H9 (cell line): Measurements from ENCODE around the gene DNAH5. TPM values are rescaled to one million over a fixed set of nuclear protein-coding genes. Genes with fewer than 3 reads are reported as not detected.

Experiments used
- DNase-seq: peaks from one replicate; pipeline ENCODE4 v3.0.0-alpha.2; 2017
- H2AFZ ChIP-seq: one replicate; pipeline ENCODE4 v1.6.1; 2013; ENCODE audit warnings: mild to moderate bottlenecking, low read length, control low read depth, moderate library complexity
- H2AK5ac ChIP-seq: 2 replicates; pipeline ENCODE4 v1.6.1; 2013; ENCODE audit warnings: low read length, control low read depth, mixed read lengths; ENCODE audit not compliant: insufficient read length
- H2BK120ac ChIP-seq: one replicate; pipeline ENCODE4 v1.6.1; 2013; ENCODE audit warnings: low read depth, mild to moderate bottlenecking, low read length, control low read depth, inconsistent platforms; ENCODE audit not compliant: poor library complexity, severe bottlenecking
- H2BK12ac ChIP-seq: 2 replicates; pipeline ENCODE4 v1.6.1; 2013; ENCODE audit warnings: low read length, control low read depth, mixed read lengths, low read depth; ENCODE audit not compliant: insufficient read length
- H2BK15ac ChIP-seq: 2 replicates; pipeline ENCODE4 v1.6.1; 2013; ENCODE audit warnings: low read depth, low read length, control low read depth
- H2BK20ac ChIP-seq: one replicate; pipeline ENCODE4 v1.6.1; 2013; ENCODE audit warnings: low read depth, mild to moderate bottlenecking, low read length, control low read depth, inconsistent platforms; ENCODE audit not compliant: poor library complexity, severe bottlenecking
- H2BK5ac ChIP-seq: 2 replicates; pipeline ENCODE4 v1.6.1; 2013; ENCODE audit warnings: low read length, control low read depth, mixed read lengths; ENCODE audit not compliant: insufficient read length
- H3K14ac ChIP-seq: 2 replicates; pipeline ENCODE4 v1.6.1; 2013; ENCODE audit warnings: low read length, control low read depth; ENCODE audit not compliant: insufficient read depth
- H3K18ac ChIP-seq: 2 replicates; pipeline ENCODE4 v1.6.1; 2013; ENCODE audit warnings: low read depth, mild to moderate bottlenecking, mixed read lengths, low read length, control low read depth; ENCODE audit not compliant: insufficient read length
- H3K23ac ChIP-seq: 2 replicates; pipeline ENCODE4 v1.6.1; 2013; ENCODE audit warnings: low read length, control low read depth, mixed read lengths, low read depth; ENCODE audit not compliant: insufficient read length
- H3K23me2 ChIP-seq: 2 replicates; pipeline ENCODE4 v1.6.1; 2013; ENCODE audit warnings: low read depth, mild to moderate bottlenecking, mixed read lengths, low read length, control low read depth; ENCODE audit not compliant: insufficient read length, poor library complexity, severe bottlenecking
- H3K27ac ChIP-seq: 2 replicates; pipeline ENCODE4 v1.5.1; 2013; ENCODE audit warnings: low read length, control low read depth, mixed read lengths, low read depth; ENCODE audit not compliant: insufficient read length
- H3K27me3 ChIP-seq: 2 replicates; pipeline ENCODE4 v1.6.1; 2013; ENCODE audit warnings: low read length, control low read depth, inconsistent platforms; ENCODE audit not compliant: insufficient read depth
- H3K4ac ChIP-seq: 2 replicates; pipeline ENCODE4 v1.6.1; 2013; ENCODE audit warnings: low read depth, mild to moderate bottlenecking, control low read depth, inconsistent platforms, low read length, moderate library complexity
- H3K4me1 ChIP-seq: 2 replicates; pipeline ENCODE4 v1.6.1; 2013; ENCODE audit warnings: low read length, control low read depth, inconsistent platforms; ENCODE audit not compliant: insufficient read depth
- H3K4me2 ChIP-seq: 2 replicates; pipeline ENCODE4 v1.6.1; 2013; ENCODE audit warnings: low read length, control low read depth, mixed read lengths; ENCODE audit not compliant: insufficient read length, insufficient read depth
- H3K56ac ChIP-seq: 2 replicates; pipeline ENCODE4 v1.6.1; 2013; ENCODE audit warnings: low read depth, mild to moderate bottlenecking, mixed read lengths, low read length, control low read depth; ENCODE audit not compliant: insufficient read length
- H3K79me1 ChIP-seq: 2 replicates; pipeline ENCODE4 v1.6.1; 2013; ENCODE audit warnings: low read depth, mild to moderate bottlenecking, moderate library complexity, low read length, control low read depth, inconsistent platforms; ENCODE audit not compliant: insufficient read depth, poor library complexity, severe bottlenecking
- H3K79me2 ChIP-seq: 2 replicates; pipeline ENCODE4 v1.6.1; 2013; ENCODE audit warnings: low read length, control low read depth, inconsistent platforms; ENCODE audit not compliant: insufficient read depth
- H3K9ac ChIP-seq: 2 replicates; pipeline ENCODE4 v1.6.1; 2013; ENCODE audit warnings: low read length, control low read depth, mixed read lengths; ENCODE audit not compliant: insufficient read length; ENCODE audit errors: extremely low read depth
- H3K9me3 ChIP-seq: one replicate; pipeline ENCODE4 v1.6.1; 2013; ENCODE audit warnings: low read depth, low read length, inconsistent platforms; ENCODE audit not compliant: control insufficient read depth
- H3T11ph ChIP-seq: one replicate; pipeline ENCODE4 v1.6.1; 2013; ENCODE audit warnings: mild to moderate bottlenecking, low read length, control low read depth, inconsistent platforms
- H4K20me1 ChIP-seq: one replicate; pipeline ENCODE4 v1.6.1; 2013; ENCODE audit not compliant: control insufficient read depth, insufficient read length, insufficient read depth
- H4K5ac ChIP-seq: 2 replicates; pipeline ENCODE4 v1.6.1; 2013; ENCODE audit warnings: low read depth, mild to moderate bottlenecking, mixed read lengths, low read length, control low read depth; ENCODE audit not compliant: insufficient read length
- H4K8ac ChIP-seq: replicated peaks from 2 replicates; pipeline ENCODE4 v1.6.1; 2013; ENCODE audit warnings: low read length, control low read depth, mixed read lengths, low read depth; ENCODE audit not compliant: insufficient read length
- H4K91ac ChIP-seq: 2 replicates; pipeline ENCODE4 v1.6.1; 2013; ENCODE audit warnings: low read depth, mild to moderate bottlenecking, moderate library complexity, mixed read lengths, low read length, control low read depth; ENCODE audit not compliant: insufficient read length
- H3K27ac Mint-ChIP-seq, 3 experiments: 2 replicates in 2 of 3; 3 replicates in 1 of 3; pipeline ENCODE4 v1.8.0; 2020 to 2021; ENCODE audit warnings: mixed read lengths in 3 of 3, mild to moderate bottlenecking in 1 of 3, moderate library complexity in 1 of 3
- H3K27me3 Mint-ChIP-seq: 2 replicates; pipeline ENCODE4 v1.8.0; 2021; ENCODE audit warnings: low read depth, mild to moderate bottlenecking, moderate library complexity, mixed read lengths
- H3K36me3 Mint-ChIP-seq, 3 experiments: 2 replicates in 2 of 3; 3 replicates in 1 of 3; pipeline ENCODE4 v1.8.0; 2020 to 2021; ENCODE audit warnings: low read depth in 3 of 3, mixed read lengths in 3 of 3; ENCODE audit not compliant: insufficient read depth in 1 of 3
- H3K4me1 Mint-ChIP-seq, 2 experiments: 2 replicates each; pipeline ENCODE4 v1.8.0; 2020; ENCODE audit warnings: mixed read lengths in 2 of 2
- H3K4me3 Mint-ChIP-seq, 2 experiments: 2 replicates in 1 of 2; 3 replicates in 1 of 2; pipeline ENCODE4 v1.8.0; 2020 to 2021; ENCODE audit warnings: mild to moderate bottlenecking in 2 of 2, mixed read lengths in 2 of 2, moderate library complexity in 1 of 2
- H3K9me3 Mint-ChIP-seq, 2 experiments: 2 replicates in 1 of 2; 3 replicates in 1 of 2; pipeline ENCODE4 v1.8.0; 2020; ENCODE audit warnings: mild to moderate bottlenecking in 2 of 2, mixed read lengths in 2 of 2, moderate library complexity in 1 of 2
- CTCF ChIP-seq: fragments of 200-600 bp; sonication (generic); conservative IDR thresholded peaks from 3 replicates; pipeline ENCODE4 v1.8.0; 2021; ENCODE audit warnings: antibody characterized with exemption, mild to moderate bottlenecking
- WGBS: extraction: QIAGEN DNeasy Blood & Tissue Kit; methylation state at CpG from one replicate; pipeline ENCODE4 v1.1.7; 2013; ENCODE audit warnings: missing lambda C conversion rate, low lambda C conversion rate, mixed read lengths; ENCODE audit not compliant: insufficient read length; ENCODE audit errors: extremely low coverage; 5-methylcytosine and 5-hydroxymethylcytosine counted together
- total RNA-seq: library from RNA; stranded (reverse); gene quantifications from 2 replicates; pipeline ENCODE4 v1.2.1, GENCODE V29; 2021

The DNAH5 gene
- total RNA-seq, 1 experiment from 2014 or later: 0.50 TPM

DNA sequence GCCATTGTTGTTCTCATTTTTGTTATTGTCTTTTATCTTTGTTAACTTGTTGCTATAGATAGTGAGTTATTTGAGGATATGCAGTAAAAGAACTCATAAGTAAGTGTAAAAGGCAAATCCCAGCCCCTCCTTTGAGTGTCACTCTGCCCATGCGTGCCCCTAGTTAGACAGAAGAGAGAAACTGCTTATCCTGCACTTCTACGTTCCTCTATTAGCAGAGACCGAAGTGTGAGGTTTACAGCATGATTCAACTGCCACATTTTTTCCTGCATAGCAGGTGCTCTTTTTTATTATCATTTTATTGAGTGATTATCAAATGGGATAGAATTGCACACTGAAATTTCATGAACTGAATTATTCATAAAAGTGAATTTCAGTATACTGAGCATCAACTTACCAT is 12.0 kb upstream of the DNAH5 start:
- Histone ChIP-seq H3K79me1 (no peaks in the 10 kb centered on the region), H4K20me1 (no peaks in the 10 kb centered on the region), H3K27ac (no peak overlapping the region), H2BK15ac (no peak overlapping the region), H2AFZ (no peak overlapping the region), H2BK5ac (no peak overlapping the region), H3K56ac (no peak overlapping the region), H3K4ac (no peak overlapping the region), H3K23ac (no peak overlapping the region), H4K5ac (no peak overlapping the region), H3K9ac (no peak overlapping the region), H3K9me3 (no peaks in the 10 kb centered on the region), H3K79me2 (no peaks in the 10 kb centered on the region), H4K8ac (no peak overlapping the region), H2BK20ac (no peak overlapping the region), H4K91ac (no peak overlapping the region), H3K14ac (no peak overlapping the region), H3K4me1 (no peaks in the 10 kb centered on the region; the same call in 1 of the 2 replicates), H3K23me2 (no peaks in the 10 kb centered on the region), H3K27me3 (no peaks in the 10 kb centered on the region), H3T11ph (no peak overlapping the region), H3K18ac (no peak overlapping the region), H2BK12ac (no peak overlapping the region), H3K4me2 (no peak overlapping the region), H2BK120ac (no peak overlapping the region), H2AK5ac (no peak overlapping the region)
- no peak overlapping the region for H3K27ac Mint-ChIP-seq
- H3K9me3 Mint-ChIP-seq: no peaks in the 10 kb centered on the region
- peaks cover 0 to 2% of the 10 kb centered on the region in 2 experiments; a peak in 1 of 4 replicates for H3K4me1 Mint-ChIP-seq
- H3K36me3 Mint-ChIP-seq: no peaks in the 10 kb centered on the region
- WGBS: no CpG with 5 or more reads among the region's 3 CpGs
- TF ChIP-seq CTCF: no peak
- no peak for DNase-seq
- H3K4me3 Mint-ChIP-seq: no peak overlapping the region
- H3K27me3 Mint-ChIP-seq: peaks cover 3% of the 10 kb centered on the region; the same call in 1 of the 2 replicates
